ENCODE data around the gene SMIM24.

Gene SMIM24

DNA sequence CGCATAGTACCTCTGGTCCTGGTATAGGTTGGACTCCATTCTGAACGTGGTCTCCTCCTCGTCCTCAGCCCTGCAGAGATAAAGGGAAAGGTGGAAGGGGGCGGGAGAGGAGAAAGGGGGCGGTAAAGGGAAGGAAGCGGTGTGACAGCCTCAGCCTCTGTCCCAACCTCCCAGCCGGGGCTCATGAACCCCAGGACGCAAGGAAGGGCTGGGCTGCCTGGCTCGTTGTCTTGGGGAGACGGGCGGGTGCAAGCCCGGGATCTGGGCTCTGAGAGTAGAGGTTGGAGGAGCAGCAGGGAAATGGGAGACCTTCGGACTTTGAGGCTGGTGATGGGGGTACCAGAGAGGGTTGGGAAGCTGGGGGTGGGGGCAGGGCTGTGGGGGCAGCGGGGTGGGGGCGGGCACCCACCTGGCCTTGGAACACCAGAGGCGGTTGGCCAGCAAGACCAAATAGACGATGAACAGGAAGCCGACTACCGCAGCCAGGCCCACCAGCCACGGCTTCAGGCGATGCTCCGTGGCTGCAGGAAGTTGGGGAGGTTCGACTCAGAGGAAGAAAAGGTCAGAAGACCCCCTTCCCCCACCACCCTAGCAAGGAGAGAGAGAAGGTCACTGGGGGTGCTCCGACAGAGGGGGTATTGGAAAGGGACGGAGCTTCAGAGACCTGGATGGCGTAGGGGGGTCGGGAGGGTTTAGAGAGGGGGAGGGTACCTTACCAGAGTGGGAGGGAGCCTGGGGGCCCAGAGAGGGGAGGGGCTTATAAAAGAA is 1.7 kb downstream of the SMIM24 start:
- TF ChIP-seq POLR2A (IDR thresholded peaks at IDR 0.05; ENCODE audit: low read length) = no peak
- TF ChIP-seq GATA1 (IDR thresholded peaks at IDR 0.05; ENCODE audit: low read depth, low read length) = no peak

DNA sequence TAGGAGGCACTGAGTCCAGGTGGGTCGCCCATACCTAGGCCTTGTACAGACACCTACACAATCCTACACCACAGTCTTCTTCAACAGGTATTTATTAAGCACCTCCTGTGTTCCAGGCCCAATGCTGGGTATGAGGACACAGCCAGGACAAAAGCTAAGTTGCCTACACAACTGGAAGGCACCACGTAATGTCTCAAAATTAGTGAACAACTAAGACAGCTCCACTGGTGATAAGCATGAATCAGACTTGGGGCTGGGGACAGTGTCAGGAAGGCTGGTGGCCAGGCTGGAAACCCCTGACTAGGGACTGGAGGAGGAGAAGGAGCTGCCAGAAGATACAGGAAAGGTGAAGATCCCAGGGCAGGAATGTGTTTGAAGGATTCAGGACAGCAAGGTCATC is 2.4 kb downstream of the SMIM24 start:
- no peak for DNase-seq
- no peak for TF ChIP-seq POLR2A (IDR thresholded peaks at IDR 0.05; ENCODE audit: low read length)
- no peak for TF ChIP-seq GATA1 (IDR thresholded peaks at IDR 0.05; ENCODE audit: low read depth, low read length)

More for the DNA sequence above, 1.7 kb downstream of the SMIM24 start:
- DNase-seq = no peak

DNA sequence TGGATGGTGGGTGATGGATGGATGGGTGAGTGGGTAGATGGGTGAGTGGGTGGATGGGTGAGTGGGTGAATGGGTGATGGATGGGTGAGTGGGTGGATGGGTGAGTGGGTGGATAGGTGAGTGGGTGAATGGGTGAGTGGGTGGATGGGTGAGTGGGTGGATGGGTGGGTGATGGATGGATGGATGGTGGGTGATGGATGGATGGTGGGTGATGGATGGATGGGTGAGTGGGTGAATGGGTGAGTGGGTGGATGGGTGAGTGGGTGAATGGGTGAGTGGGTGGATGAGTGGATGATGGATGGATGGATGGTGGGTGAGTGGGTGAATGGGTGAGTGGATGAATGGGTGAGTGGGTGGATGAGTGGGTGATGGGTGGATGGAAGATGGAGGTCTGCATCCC is 2.8 kb downstream of the SMIM24 start:
- no peak for DNase-seq
- no peak for TF ChIP-seq GATA1 (IDR thresholded peaks at IDR 0.05; ENCODE audit: low read depth, low read length)
- no peak for TF ChIP-seq POLR2A (IDR thresholded peaks at IDR 0.05; ENCODE audit: low read length)

DNA sequence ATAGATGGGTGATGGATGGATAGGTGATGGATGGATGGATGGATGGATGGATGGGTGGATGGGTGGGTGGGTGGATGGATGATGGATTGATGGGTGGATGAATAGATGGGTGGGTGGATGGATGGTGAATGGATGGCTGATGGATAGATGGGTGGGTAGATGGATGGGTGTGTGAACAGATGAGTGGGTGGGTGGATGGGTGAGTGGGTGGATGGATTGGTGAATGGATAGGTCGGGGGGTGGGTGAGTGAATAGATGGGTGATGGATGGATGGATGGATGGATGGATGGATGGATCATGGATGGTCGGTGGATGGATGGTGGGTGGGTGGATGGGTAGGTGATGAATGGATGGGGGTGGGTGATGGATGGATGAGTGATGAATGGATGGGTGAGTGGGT is 3.5 kb downstream of the SMIM24 start:
- no peak for DNase-seq
- TF ChIP-seq POLR2A (IDR thresholded peaks at IDR 0.05; ENCODE audit: low read length) (no peak), GATA1 (IDR thresholded peaks at IDR 0.05; ENCODE audit: low read depth, low read length) (no peak)

DNA sequence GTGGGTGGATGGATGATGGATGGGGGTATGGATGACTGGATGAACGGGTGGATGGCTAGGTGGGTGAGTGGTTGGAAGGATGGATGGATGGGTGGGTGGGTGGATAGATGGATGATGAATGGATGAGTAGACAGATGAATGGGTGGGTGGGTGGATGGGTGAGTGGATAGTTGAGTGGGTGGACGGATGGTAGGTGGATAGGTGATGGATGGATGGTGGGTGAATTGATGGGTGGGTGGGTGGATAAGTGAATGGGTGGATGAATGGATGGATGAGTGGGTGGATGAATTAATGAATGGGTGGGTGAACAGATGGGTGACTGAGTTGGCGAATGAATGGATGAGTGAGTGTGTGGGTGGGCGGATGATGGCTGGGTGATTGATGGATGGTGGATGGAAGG is 4.9 kb downstream of the SMIM24 start:
- TF ChIP-seq GATA1 (IDR thresholded peaks at IDR 0.05; ENCODE audit: low read depth, low read length) (no peak), POLR2A (IDR thresholded peaks at IDR 0.05; ENCODE audit: low read length) (no peak)

DNA sequence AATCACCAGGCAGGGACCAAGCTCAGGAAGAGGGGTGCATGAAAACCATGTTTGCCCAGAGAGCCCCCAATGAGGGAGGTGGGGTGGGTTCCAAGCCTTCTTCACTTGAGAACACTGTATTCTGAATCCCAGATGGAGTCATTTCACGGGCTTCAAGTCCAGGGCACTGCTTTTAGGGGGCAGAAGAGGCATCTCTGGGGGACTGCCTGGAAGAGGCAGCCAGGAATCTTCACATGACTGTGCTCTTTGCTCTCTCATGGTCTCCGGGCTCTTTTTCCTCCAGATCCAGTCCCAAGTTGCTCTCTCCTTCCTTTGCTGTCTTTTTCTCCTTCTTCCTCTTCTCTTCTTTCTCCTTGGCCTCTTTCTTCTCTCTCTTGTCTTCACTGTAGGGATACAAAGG is 5.7 kb downstream of the SMIM24 start:
- TF ChIP-seq POLR2A (IDR thresholded peaks at IDR 0.05; ENCODE audit: low read length) = no peak
- no peak for TF ChIP-seq GATA1 (IDR thresholded peaks at IDR 0.05; ENCODE audit: low read depth, low read length)
- DNase-seq = no peak

More for the DNA sequence above, 4.9 kb downstream of the SMIM24 start:
- DNase-seq = no peak

DNA sequence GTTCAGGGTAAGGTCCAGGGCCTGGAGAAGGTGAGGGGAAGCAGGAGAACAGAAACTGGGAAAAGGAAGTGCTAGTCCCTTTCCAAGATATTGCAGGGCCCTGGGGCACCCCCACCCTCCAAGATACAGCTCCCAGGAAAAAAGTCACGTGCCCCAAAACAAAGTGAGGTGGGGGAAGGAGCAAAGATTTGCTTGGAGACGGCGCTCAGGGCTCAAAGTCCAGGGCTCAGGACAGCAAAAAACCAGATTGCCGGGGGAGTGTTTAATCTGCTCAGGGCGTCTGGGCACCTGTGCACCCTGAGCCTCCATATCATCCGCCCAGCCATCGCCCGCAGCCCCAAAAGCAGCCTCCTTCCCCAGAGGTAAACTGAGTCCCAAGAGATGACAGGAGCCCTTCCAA is 6.3 kb downstream of the SMIM24 start:
- DNase-seq = no peak
- TF ChIP-seq POLR2A (IDR thresholded peaks at IDR 0.05; ENCODE audit: low read length) (no peak), GATA1 (IDR thresholded peaks at IDR 0.05; ENCODE audit: low read depth, low read length) (no peak)

DNA sequence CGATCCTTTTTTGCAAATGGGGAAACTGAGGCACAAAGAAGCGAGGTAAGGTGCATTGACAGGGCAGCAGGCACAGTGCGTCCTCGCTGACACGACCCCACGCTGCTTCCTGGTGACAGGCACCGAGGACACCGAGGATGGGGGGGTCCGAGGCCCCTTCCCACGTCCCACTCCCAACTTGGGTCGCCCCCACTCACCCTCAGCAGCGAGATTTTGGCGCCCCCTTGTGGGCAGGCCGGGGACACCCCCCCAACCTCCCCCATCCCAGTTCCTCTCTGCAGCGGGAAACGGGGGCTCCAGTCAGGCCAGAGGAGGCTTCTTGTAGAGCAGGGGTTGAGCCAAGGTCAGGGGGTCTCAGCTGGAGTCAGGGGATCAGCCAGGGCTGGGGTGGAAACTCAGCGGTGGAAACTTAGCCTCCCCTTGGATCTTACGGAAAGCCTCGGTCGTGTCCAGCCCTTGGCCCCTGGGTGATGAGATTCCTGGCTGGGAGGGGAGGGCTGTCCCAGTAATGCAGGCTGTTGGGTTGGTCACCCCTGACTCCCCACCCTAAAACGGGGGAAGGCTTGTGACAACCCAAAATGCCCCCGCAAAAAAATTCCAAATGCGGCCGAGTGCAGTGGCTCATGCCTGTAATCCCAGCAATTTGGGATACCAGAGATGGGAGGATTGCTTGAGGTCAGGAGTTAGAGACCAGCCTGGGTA is 8.2 kb downstream of the SMIM24 start:
- DNase-seq = peak in 1 of 2 experiments; percentile 58
- no peak for TF ChIP-seq POLR2A (IDR thresholded peaks at IDR 0.05; ENCODE audit: low read length)
- no peak for TF ChIP-seq GATA1 (IDR thresholded peaks at IDR 0.05; ENCODE audit: low read depth, low read length)

DNA sequence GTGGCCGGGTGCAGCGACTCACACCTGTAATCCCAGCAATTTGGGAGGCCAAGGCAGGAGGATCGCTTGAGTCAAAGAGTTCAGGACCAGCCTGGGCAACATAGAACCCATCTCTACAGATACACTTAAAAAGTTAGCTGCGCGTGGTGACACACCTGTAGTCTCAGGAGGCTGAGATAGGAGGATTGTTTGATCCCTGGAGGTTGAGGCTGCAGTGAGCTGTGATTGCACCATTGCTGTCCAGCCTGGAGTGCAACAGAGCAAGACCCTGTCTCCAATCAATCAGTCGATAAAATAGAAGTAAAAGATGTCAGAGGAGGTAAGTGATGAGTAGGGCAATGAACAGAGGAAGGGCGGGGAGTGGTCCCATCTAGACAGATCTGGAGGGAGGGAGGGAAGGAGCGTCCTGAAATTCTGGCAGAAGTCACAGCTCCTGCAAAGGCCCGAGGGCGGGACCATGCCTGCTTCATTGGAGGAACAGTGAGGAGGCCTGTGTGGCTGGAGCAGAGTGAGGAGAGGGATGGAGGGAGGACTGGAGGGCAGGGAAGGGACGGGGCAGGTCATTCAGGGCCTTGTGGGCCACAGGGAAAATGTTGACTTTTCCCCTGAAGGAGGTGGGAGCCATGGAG is 9.7 kb downstream of the SMIM24 start:
- TF ChIP-seq POLR2A (IDR thresholded peaks at IDR 0.05; ENCODE audit: low read length) (no peak), GATA1 (IDR thresholded peaks at IDR 0.05; ENCODE audit: low read depth, low read length) (no peak)
- no peak for DNase-seq

DNA sequence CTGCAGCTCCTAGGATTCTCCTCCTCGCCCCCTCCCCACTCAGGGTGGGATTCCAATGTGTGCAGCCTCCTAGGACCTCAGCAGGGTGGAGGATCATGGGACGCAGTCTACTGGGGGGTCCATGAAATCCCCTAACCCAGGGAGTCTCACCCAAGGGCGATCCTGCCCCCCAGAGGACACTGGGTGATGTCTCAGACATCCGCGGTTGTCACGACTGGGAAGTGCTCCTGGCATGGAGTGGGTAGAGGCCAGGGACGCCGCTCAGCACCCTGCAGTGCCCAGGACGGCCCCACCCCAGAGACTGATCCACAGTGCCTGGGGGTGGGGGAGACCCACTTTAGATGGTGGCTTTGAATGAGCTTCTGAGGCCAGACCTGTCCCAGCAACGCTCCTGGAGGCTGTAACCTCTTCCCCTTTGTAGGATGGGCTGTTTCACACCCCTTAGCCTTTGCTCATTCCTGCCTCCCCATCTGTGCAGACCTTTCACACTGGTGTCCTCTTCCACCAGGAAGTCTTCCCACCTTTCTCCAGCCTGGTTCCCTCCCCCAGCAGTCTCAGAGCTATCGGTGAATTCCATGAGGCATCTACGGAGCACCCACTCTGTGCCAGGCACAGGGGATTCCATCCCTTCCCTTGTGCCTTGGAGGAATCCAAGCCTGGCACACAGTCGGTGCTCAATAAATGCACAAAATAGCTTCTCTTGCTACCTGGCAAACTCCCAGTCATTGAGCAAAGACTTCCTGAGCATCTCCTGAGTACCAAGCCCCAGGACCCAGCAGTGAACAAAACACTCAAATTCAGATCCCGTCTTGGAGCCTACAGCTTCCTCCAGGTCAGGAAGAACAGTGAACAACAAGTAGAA is 10.5 kb downstream of the SMIM24 start:
- TF ChIP-seq POLR2A (IDR thresholded peaks at IDR 0.05; ENCODE audit: low read length) = no peak
- no peak for TF ChIP-seq GATA1 (IDR thresholded peaks at IDR 0.05; ENCODE audit: low read depth, low read length)
- no peak for DNase-seq

DNA sequence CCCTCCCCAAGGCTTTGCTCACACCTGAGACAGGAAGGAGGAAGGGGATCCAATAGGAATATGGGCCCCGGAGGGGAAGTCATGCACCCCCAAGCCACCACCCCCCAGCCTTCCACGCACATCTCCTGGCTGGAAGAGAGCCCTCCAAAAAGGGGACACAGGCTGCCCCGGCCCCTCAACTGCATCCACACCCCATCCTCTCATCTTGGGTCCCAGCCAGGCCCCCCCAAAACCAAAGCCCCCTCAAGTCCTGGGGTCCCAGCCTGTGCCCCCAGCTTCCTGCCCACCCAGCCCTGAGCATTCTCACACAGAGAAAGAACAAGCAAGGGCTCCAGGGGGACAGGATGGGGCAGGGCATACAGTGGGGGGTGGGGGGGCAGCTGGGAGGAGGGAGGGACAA is 12.1 kb downstream of the SMIM24 start:
- no peak for TF ChIP-seq POLR2A (IDR thresholded peaks at IDR 0.05; ENCODE audit: low read length)
- no peak for TF ChIP-seq GATA1 (IDR thresholded peaks at IDR 0.05; ENCODE audit: low read depth, low read length)
- DNase-seq = no peak

DNA sequence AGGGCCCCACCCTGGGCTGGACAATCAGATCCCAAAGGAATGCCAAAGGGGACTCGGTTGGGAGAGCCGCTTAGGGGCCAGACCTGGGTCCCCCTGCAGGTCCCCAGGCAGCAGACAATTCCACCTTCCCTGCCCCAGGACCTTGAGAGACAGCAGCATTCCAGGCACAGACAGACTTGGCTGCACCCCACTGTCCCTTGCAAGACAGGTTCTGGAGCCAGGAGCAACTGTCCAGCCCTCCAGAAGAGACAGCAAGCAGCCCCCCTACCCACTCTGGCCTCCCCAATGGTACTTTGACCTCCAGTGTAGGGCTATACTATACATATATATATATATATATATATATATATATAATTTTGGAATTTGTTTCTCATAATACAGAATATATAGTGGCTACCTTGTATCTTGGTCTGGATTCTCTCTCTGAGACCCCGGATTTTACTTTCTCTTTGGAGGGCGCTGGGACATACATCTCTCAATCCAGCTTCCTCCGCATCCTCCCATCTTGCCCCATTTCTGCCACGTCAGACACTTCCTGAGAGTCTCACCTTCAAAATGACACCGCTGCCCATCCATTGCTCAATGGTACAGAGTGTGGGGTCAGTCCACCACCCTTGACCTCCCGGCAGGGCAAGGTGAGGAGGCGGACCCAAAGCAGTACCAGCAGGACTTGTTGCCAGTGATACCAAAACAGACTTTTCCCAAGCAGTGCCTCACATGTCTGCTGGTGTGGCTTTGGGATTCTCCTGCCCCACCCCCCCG is 12.7 kb downstream of the SMIM24 start:
- no peak for DNase-seq
- TF ChIP-seq GATA1 (IDR thresholded peaks at IDR 0.05; ENCODE audit: low read depth, low read length) = no peak
- no peak for TF ChIP-seq POLR2A (IDR thresholded peaks at IDR 0.05; ENCODE audit: low read length)

DNA sequence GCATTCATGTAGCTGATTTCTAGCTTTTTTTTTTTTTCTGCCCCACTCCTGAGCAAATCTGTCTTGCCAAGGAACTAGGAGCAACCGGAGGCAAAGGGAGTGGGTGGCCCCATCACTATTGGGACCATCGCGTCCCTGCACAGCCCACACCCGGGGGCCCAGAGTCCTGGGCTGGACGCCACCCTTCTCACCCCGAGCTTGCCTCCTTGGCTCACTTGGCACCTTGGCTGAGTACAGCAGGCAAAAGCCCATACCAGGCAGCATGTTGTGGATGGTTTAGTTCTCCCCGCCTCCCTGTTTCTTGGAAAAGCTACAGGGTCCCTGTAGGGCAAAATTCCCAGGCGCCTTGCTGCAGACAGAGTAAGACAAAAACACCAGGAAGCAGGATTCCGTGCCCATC is 13.7 kb downstream of the SMIM24 start:
- DNase-seq = no peak
- no peak for TF ChIP-seq POLR2A (IDR thresholded peaks at IDR 0.05; ENCODE audit: low read length)
- no peak for TF ChIP-seq GATA1 (IDR thresholded peaks at IDR 0.05; ENCODE audit: low read depth, low read length)

Measured in erythroblast (primary cell).